MM.1S (cell line): ENCODE measurements around the gene TRPM8.

Source experiments
- DNase-seq: peaks from one replicate; pipeline ENCODE4 v3.0.0-alpha.2; 2015
- H2AFZ ChIP-seq: fragments of 300-600 bp; sonication (generic); 2 replicates; pipeline ENCODE4 v1.6.0; 2016; ENCODE audit warnings: antibody characterized with exemption, low read length
- H3F3A ChIP-seq: fragments of 300-600 bp; sonication (generic); 2 replicates; pipeline ENCODE4 v1.6.1; 2016; ENCODE audit warnings: mild to moderate bottlenecking, antibody characterized with exemption, low read length, moderate library complexity, mixed read lengths; ENCODE audit not compliant: insufficient read depth
- H3K27ac ChIP-seq: fragments of 300-600 bp; sonication (generic); 2 replicates; pipeline ENCODE4 v1.5.1; 2016; ENCODE audit warnings: mild to moderate bottlenecking, low read length
- H3K27me3 ChIP-seq: fragments of 300-600 bp; sonication (generic); replicated peaks from 2 replicates; pipeline ENCODE4 v1.6.0; 2016; ENCODE audit warnings: low read length; ENCODE audit not compliant: insufficient read depth
- H3K36me3 ChIP-seq: fragments of 300-600 bp; sonication (generic); replicated peaks from 2 replicates; pipeline ENCODE4 v1.6.1; 2016; ENCODE audit warnings: mild to moderate bottlenecking, low read length, mixed read lengths; ENCODE audit not compliant: insufficient read depth
- H3K4me1 ChIP-seq: fragments of 300-600 bp; sonication (generic); 2 replicates; pipeline ENCODE4 v1.6.1; 2016; ENCODE audit warnings: low read length, mixed read lengths
- H3K4me2 ChIP-seq: fragments of 300-600 bp; sonication (generic); 2 replicates; pipeline ENCODE4 v1.6.0; 2016; ENCODE audit warnings: low read depth, low read length
- H3K4me3 ChIP-seq: fragments of 300-600 bp; sonication (generic); 2 replicates; pipeline ENCODE4 v1.5.1; 2016; ENCODE audit warnings: low read length, mixed read lengths
- H3K79me2 ChIP-seq: fragments of 300-600 bp; sonication (generic); 2 replicates; pipeline ENCODE4 v1.6.1; 2016; ENCODE audit warnings: mixed run types, low read length, mixed read lengths
- H3K9ac ChIP-seq: fragments of 300-600 bp; sonication (generic); 2 replicates; pipeline ENCODE4 v1.6.1; 2016; ENCODE audit warnings: low read length, mixed read lengths
- H3K9me2 ChIP-seq: fragments of 300-600 bp; sonication (generic); replicated peaks from 2 replicates; pipeline ENCODE4 v1.6.1; 2016; ENCODE audit warnings: mild to moderate bottlenecking, low read length, mixed read lengths; ENCODE audit not compliant: insufficient read depth
- H3K9me3 ChIP-seq: fragments of 300-600 bp; sonication (generic); replicated peaks from 2 replicates; pipeline ENCODE4 v1.6.1; 2016; ENCODE audit warnings: mild to moderate bottlenecking, low read length, mixed read lengths; ENCODE audit not compliant: insufficient read depth
- H4K20me1 ChIP-seq: fragments of 300-600 bp; sonication (generic); 2 replicates; pipeline ENCODE4 v1.6.1; 2016; ENCODE audit warnings: mild to moderate bottlenecking, low read length, moderate library complexity, mixed read lengths; ENCODE audit not compliant: insufficient read depth
- CTCF ChIP-seq: fragments of 300-600 bp; sonication (generic); IDR thresholded peaks from 2 replicates; pipeline ENCODE4 v1.5.1; 2016; ENCODE audit warnings: antibody characterized with exemption, low read length, mixed read lengths
- EZH2 ChIP-seq: fragments of 300-600 bp; sonication (generic); optimal IDR thresholded peaks from 2 replicates; pipeline ENCODE3; 2017; ENCODE audit warnings: low read depth, mild to moderate bottlenecking, antibody characterized with exemption, low read length, mixed read lengths
- EZH2phosphoT487 ChIP-seq: fragments of 300-600 bp; sonication (generic); IDR thresholded peaks from 2 replicates; pipeline ENCODE4 v1.6.1; 2018; ENCODE audit warnings: antibody characterized with exemption, low read length

Gene TRPM8

GRCh38 chr2:233928594-233929351, 11.6 kb downstream of the TRPM8 start:
- H4K20me1 ChIP-seq = no peaks in the 10 kb centered on the region
- TF ChIP-seq EZH2 = no peak
- peak; percentile 57 for TF ChIP-seq CTCF
- no peaks in the 10 kb centered on the region for H3K9me2 ChIP-seq
- H3K36me3 ChIP-seq = no peaks in the 10 kb centered on the region
- no peak overlapping the region for H2AFZ ChIP-seq
- no peak overlapping the region for H3K9ac ChIP-seq
- no peak overlapping the region for H3K27ac ChIP-seq
- H3K79me2 ChIP-seq = no peaks in the 10 kb centered on the region
- H3K4me3 ChIP-seq = no peak overlapping the region
- H3K4me2 ChIP-seq = no peak overlapping the region
- H3K9me3 ChIP-seq = no peaks in the 10 kb centered on the region
- DNase-seq = no peak
- H3F3A ChIP-seq = no peaks in the 10 kb centered on the region
- no peaks in the 10 kb centered on the region for H3K4me1 ChIP-seq
- no peaks in the 10 kb centered on the region for H3K27me3 ChIP-seq

- Histone ChIP-seq H3K4me2 (no peak overlapping the region), H4K20me1 (no peaks in the 10 kb centered on the region), H3K4me3 (no peak overlapping the region), H3K9me2 (no peaks in the 10 kb centered on the region), H2AFZ (no peak overlapping the region), H3K9me3 (no peaks in the 10 kb centered on the region), H3K27ac (no peak overlapping the region), H3K4me1 (no peaks in the 10 kb centered on the region), H3K79me2 (no peaks in the 10 kb centered on the region), H3K27me3 (no peaks in the 10 kb centered on the region), H3K36me3 (no peaks in the 10 kb centered on the region), H3F3A (no peaks in the 10 kb centered on the region), H3K9ac (no peak overlapping the region)
- no peak for DNase-seq
- no peak for TF ChIP-seq EZH2phosphoT487
- no peak for TF ChIP-seq EZH2
- no peak for TF ChIP-seq CTCF
These were observed 12.3 kb downstream of the TRPM8 start for GRCh38 chr2:233929352-233930022.

GRCh38 chr2:233934524-233934923, 17.4 kb downstream of the TRPM8 start:
- Histone ChIP-seq H3K4me2 (no peak overlapping the region), H3K9me2 (no peaks in the 10 kb centered on the region), H3K79me2 (no peaks in the 10 kb centered on the region), H3K4me1 (no peaks in the 10 kb centered on the region), H3K27ac (no peak overlapping the region), H3K9me3 (no peaks in the 10 kb centered on the region), H4K20me1 (no peaks in the 10 kb centered on the region), H3K27me3 (no peaks in the 10 kb centered on the region), H3K4me3 (no peak overlapping the region), H2AFZ (no peak overlapping the region), H3K36me3 (no peaks in the 10 kb centered on the region), H3F3A (no peaks in the 10 kb centered on the region), H3K9ac (no peak overlapping the region)
- no peak for DNase-seq
- TF ChIP-seq EZH2phosphoT487 (no peak), CTCF (no peak), EZH2 (no peak)
